GM23338 (cell line): ENCODE results near the gene ARRB1. TPM values are rescaled to one million over a fixed set of nuclear protein-coding genes. Genes with fewer than 3 reads are reported as not detected.
A peak's percentile ranks its signal among the peaks of the same experiment; 100 is the strongest.

Experiments used
- ATAC-seq: fragments of 200-7000 bp; cut with Tn5 transposase; 3 replicates; pipeline ENCODE4 v1.9.1; 2020
- DNase-seq: peaks from one replicate; pipeline ENCODE4 v3.0.0-alpha.2; 2015; ENCODE audit warnings: low spot score
- H2AFZ ChIP-seq: fragments of 200-600 bp; sonication (generic); 2 replicates; pipeline ENCODE4 v1.8.0; 2016; ENCODE audit warnings: antibody characterized with exemption, mild to moderate bottlenecking, moderate library complexity
- H3F3A ChIP-seq: fragments of 200-600 bp; sonication (generic); replicated peaks from 2 replicates; pipeline ENCODE4 v1.8.0; 2017; ENCODE audit warnings: antibody characterized with exemption, mixed run types, low read depth
- H3K27ac ChIP-seq: fragments of 200-600 bp; sonication (generic); 2 replicates; pipeline ENCODE4 v1.6.1; 2016; ENCODE audit warnings: low read depth
- H3K27me3 ChIP-seq: fragments of 200-600 bp; sonication (generic); 2 replicates; pipeline ENCODE4 v1.8.0; 2016; ENCODE audit warnings: mild to moderate bottlenecking, mixed run types, moderate library complexity; ENCODE audit not compliant: insufficient read depth
- H3K36me3 ChIP-seq: fragments of 200-600 bp; sonication (generic); 2 replicates; pipeline ENCODE4 v1.8.0; 2016; ENCODE audit warnings: mild to moderate bottlenecking; ENCODE audit not compliant: insufficient read depth
- H3K4me1 ChIP-seq: fragments of 200-600 bp; sonication (generic); 2 replicates; pipeline ENCODE4 v1.8.0; 2016; ENCODE audit warnings: mild to moderate bottlenecking, moderate library complexity; ENCODE audit not compliant: insufficient read depth
- H3K4me2 ChIP-seq: fragments of 200-600 bp; sonication (generic); 2 replicates; pipeline ENCODE4 v1.7.1; 2017; ENCODE audit warnings: mixed run types
- H3K4me3 ChIP-seq: fragments of 200-600 bp; sonication (generic); 2 replicates; pipeline ENCODE4 v1.6.1; 2016; ENCODE audit warnings: mixed run types
- H3K79me2 ChIP-seq: fragments of 200-600 bp; sonication (generic); replicated peaks from 2 replicates; pipeline ENCODE4 v1.8.0; 2017; ENCODE audit warnings: mild to moderate bottlenecking; ENCODE audit not compliant: insufficient read depth
- H3K9me2 ChIP-seq: fragments of 200-600 bp; sonication (generic); 2 replicates; pipeline ENCODE4 v1.8.0; 2017; ENCODE audit not compliant: insufficient read depth
- H4K20me1 ChIP-seq: fragments of 200-600 bp; sonication (generic); replicated peaks from 2 replicates; pipeline ENCODE4 v1.8.0; 2017; ENCODE audit warnings: mild to moderate bottlenecking; ENCODE audit not compliant: insufficient read depth
- H3K27ac Mint-ChIP-seq: 2 replicates; pipeline ENCODE4 v1.8.0; 2020; ENCODE audit warnings: inconsistent platforms, mild to moderate bottlenecking, moderate library complexity, mixed read lengths
- H3K27me3 Mint-ChIP-seq: 3 replicates; pipeline ENCODE4 v1.8.0; 2022; ENCODE audit warnings: low read depth, mild to moderate bottlenecking, moderate library complexity, mixed read lengths, inconsistent platforms; ENCODE audit not compliant: insufficient read depth, poor library complexity
- H3K36me3 Mint-ChIP-seq: 3 replicates; pipeline ENCODE4 v1.8.0; 2021; ENCODE audit warnings: low read depth, mild to moderate bottlenecking, inconsistent platforms, moderate library complexity, mixed read lengths
- H3K4me1 Mint-ChIP-seq: 3 replicates; pipeline ENCODE4 v1.8.0; 2020; ENCODE audit warnings: mild to moderate bottlenecking, inconsistent platforms, mixed read lengths
- H3K4me3 Mint-ChIP-seq: 3 replicates; pipeline ENCODE4 v1.8.0; 2021; ENCODE audit warnings: moderate library complexity, mild to moderate bottlenecking, inconsistent platforms, mixed read lengths
- H3K9me3 Mint-ChIP-seq: 3 replicates; pipeline ENCODE4 v1.8.0; 2020; ENCODE audit warnings: moderate library complexity, mild to moderate bottlenecking, inconsistent platforms, mixed read lengths
- CREB1 ChIP-seq: fragments of 250-450 bp; sonication (Bioruptor Pico); IDR thresholded peaks from 2 replicates; pipeline ENCODE4 v1.5.0; 2020; ENCODE audit warnings: low read depth, mild to moderate bottlenecking, moderate library complexity
- CTCF ChIP-seq, 2 experiments: fragments of 200-600 bp in 1 of 2; sonication (generic) in 1 of 2; conservative IDR thresholded peaks; 2 replicates each; pipeline versions ENCODE4 v1.5.1 to v1.6.1; 2016 to 2017; ENCODE audit warnings: antibody characterized with exemption in 2 of 2, low read depth in 2 of 2, mild to moderate bottlenecking in 2 of 2, moderate library complexity in 1 of 2
- ETS1 ChIP-seq: IDR thresholded peaks from 2 replicates; pipeline ENCODE4 v1.6.1; 2016; ENCODE audit warnings: antibody characterized with exemption
- EZH2phosphoT487 ChIP-seq: fragments of 200-600 bp; sonication (generic); IDR thresholded peaks from one replicate; pipeline ENCODE4 v1.8.1; 2018; ENCODE audit warnings: antibody characterized with exemption; ENCODE audit not compliant: unreplicated experiment
- JUNB ChIP-seq: IDR thresholded peaks from one replicate; pipeline ENCODE4 v1.6.1; 2016; ENCODE audit warnings: antibody characterized with exemption; ENCODE audit not compliant: unreplicated experiment
- NANOG ChIP-seq: IDR thresholded peaks from 2 replicates; pipeline ENCODE4 v1.6.1; 2016; ENCODE audit warnings: antibody characterized with exemption, borderline replicate concordance
- POLR2AphosphoS5 ChIP-seq: IDR thresholded peaks from 2 replicates; pipeline ENCODE4 v1.6.1; 2016; ENCODE audit warnings: antibody characterized with exemption, low read depth
- STAT1 ChIP-seq: IDR thresholded peaks from one replicate; pipeline ENCODE4 v1.6.1; 2016; ENCODE audit warnings: antibody characterized with exemption; ENCODE audit not compliant: unreplicated experiment
- ZNF114 ChIP-seq: fragments of 250-450 bp; sonication (Bioruptor Pico); IDR thresholded peaks from 2 replicates; pipeline ENCODE4 v1.5.0; 2020; ENCODE audit warnings: mild to moderate bottlenecking, moderate library complexity
- ZNF331 ChIP-seq: fragments of 250-450 bp; sonication (Bioruptor Pico); IDR thresholded peaks from 2 replicates; pipeline ENCODE4 v1.5.0; 2020; ENCODE audit warnings: low read depth, mild to moderate bottlenecking, moderate library complexity
- polyA plus RNA-seq: library from polyadenylated mRNA; unstranded; fragments of >200 nt; fragmentation: Nextera tagmentation; extraction: Ambion mirVana; gene quantifications from 2 replicates; pipeline ENCODE4 v1.2.1, GENCODE V29; 2016
- total RNA-seq: library from RNA; depleted of rRNA; stranded (reverse); fragments of >200 nt; shearing (Covaris generic); gene quantifications from 2 replicates; pipeline ENCODE4 v1.2.3, GENCODE V29; 2014
- TF ChIP-seq, protein P1 (sequence below): IDR thresholded peaks from one replicate; pipeline ENCODE4 v1.6.1; 2018; ENCODE audit warnings: antibody characterized with exemption; ENCODE audit not compliant: unreplicated experiment

ARRB1 gene
- total and polyA plus RNA-seq, 2 experiments from 2014 or later = 6.3 to 11.1 TPM

- TF ChIP-seq, protein P1, sequence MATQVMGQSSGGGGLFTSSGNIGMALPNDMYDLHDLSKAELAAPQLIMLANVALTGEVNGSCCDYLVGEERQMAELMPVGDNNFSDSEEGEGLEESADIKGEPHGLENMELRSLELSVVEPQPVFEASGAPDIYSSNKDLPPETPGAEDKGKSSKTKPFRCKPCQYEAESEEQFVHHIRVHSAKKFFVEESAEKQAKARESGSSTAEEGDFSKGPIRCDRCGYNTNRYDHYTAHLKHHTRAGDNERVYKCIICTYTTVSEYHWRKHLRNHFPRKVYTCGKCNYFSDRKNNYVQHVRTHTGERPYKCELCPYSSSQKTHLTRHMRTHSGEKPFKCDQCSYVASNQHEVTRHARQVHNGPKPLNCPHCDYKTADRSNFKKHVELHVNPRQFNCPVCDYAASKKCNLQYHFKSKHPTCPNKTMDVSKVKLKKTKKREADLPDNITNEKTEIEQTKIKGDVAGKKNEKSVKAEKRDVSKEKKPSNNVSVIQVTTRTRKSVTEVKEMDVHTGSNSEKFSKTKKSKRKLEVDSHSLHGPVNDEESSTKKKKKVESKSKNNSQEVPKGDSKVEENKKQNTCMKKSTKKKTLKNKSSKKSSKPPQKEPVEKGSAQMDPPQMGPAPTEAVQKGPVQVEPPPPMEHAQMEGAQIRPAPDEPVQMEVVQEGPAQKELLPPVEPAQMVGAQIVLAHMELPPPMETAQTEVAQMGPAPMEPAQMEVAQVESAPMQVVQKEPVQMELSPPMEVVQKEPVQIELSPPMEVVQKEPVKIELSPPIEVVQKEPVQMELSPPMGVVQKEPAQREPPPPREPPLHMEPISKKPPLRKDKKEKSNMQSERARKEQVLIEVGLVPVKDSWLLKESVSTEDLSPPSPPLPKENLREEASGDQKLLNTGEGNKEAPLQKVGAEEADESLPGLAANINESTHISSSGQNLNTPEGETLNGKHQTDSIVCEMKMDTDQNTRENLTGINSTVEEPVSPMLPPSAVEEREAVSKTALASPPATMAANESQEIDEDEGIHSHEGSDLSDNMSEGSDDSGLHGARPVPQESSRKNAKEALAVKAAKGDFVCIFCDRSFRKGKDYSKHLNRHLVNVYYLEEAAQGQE = no peak
- no peak for TF ChIP-seq CTCF (conservative IDR thresholded peaks at IDR 0.05; ENCODE audit: low read depth in 2 of 2)
- no peak for TF ChIP-seq CREB1 (CRISPR knock-in tag)
- no peak for TF ChIP-seq ZNF114 (CRISPR knock-in tag)
- TF ChIP-seq EZH2phosphoT487 = no peak
Observed at GRCh38 chr11:75276686-75277085, 74.8 kb downstream of the ARRB1 start (continued).

DNA sequence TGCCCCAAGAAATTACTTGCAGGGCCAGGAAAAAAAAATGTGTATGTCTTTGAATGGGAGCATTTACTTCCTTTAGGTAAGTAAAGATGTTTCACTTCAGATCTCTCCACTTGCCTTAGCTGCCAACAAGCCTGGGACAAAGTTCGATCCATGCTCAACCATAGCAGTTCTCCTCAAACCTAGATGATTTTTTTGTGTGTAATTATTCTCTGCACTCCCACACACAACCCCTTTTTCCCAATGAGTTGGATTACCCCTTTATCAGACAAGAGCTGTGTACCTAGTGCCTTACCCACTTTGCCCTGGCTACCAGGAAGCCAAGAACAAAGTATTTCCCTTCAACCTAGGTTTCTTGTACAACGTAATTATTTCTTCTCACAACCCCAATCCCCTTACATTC, 75.3 kb downstream of the ARRB1 start:
- no peaks in the 10 kb centered on the region for H3K27me3 ChIP-seq
- no peak overlapping the region for H3K4me2 ChIP-seq
- Mint-ChIP-seq H3K27me3 (peaks cover 8% of the 10 kb centered on the region), H3K4me1 (peaks cover 30% of the 10 kb centered on the region), H3K9me3 (no peaks in the 10 kb centered on the region), H3K4me3 (no peak overlapping the region), H3K36me3 (peaks cover 77% of the 10 kb centered on the region), H3K27ac (no peak overlapping the region)
- peaks cover 5% of the 10 kb centered on the region; the same call in 1 of the 2 replicates for H3K4me1 ChIP-seq
- no peaks in the 10 kb centered on the region for H3K79me2 ChIP-seq
- no peak overlapping the region for H2AFZ ChIP-seq
- ATAC-seq (no peak), DNase-seq (no peak)
- 0 out of 2 replicates have a peak overlapping the region, but pooled peaks have one; percentile 10 for H3K27ac ChIP-seq
- H3K4me3 ChIP-seq = no peak overlapping the region
- no peaks in the 10 kb centered on the region for H4K20me1 ChIP-seq
- no peaks in the 10 kb centered on the region for H3K9me2 ChIP-seq
- H3F3A ChIP-seq = no peaks in the 10 kb centered on the region
- H3K36me3 ChIP-seq = no peaks in the 10 kb centered on the region
- TF ChIP-seq, protein P1 = no peak
- TF ChIP-seq EZH2phosphoT487 = no peak
- TF ChIP-seq CTCF (conservative IDR thresholded peaks at IDR 0.05; ENCODE audit: low read depth in 2 of 2) = no peak
- no peak for TF ChIP-seq POLR2AphosphoS5
- TF ChIP-seq ETS1 = no peak
- no peak for TF ChIP-seq JUNB
- TF ChIP-seq STAT1 = no peak
- no peak for TF ChIP-seq CREB1 (CRISPR knock-in tag)
- no peak for TF ChIP-seq ZNF114 (CRISPR knock-in tag)
- no peak for TF ChIP-seq NANOG
- no peak for TF ChIP-seq ZNF331
